GM18861 (cell line): Measurements from ENCODE around the gene THUMPD3.

ENCODE experiments used
- ATAC-seq: cut with Tn5 transposase; IDR thresholded peaks from one replicate; pipeline ENCODE4 v1.9.1; 2021; ENCODE audit not compliant: unreplicated experiment

THUMPD3 gene

GRCh38 chr3:9362731-9363530, at the start of gene THUMPD3:
Gene THUMPD3, plus strand, starts transcription at chr3:9363054. Its CDS starts 2,015 bp downstream, at chr3:9365069.
- peak; percentile 93 for ATAC-seq

- ATAC-seq, result no peak
Observed at GRCh38 chr3:9314796-9315195, 48.1 kb upstream of the THUMPD3 start.

- ATAC-seq, result no peak
Observed at GRCh38 chr3:9316881-9317361, 45.9 kb upstream of the THUMPD3 start.

GRCh38 chr3:9322780-9323179, 40.1 kb upstream of the THUMPD3 start:
- no peak for ATAC-seq

- no peak for ATAC-seq
Observed at GRCh38 chr3:9324944-9325343, 37.9 kb upstream of the THUMPD3 start.

GRCh38 chr3:9327578-9327977, 35.3 kb upstream of the THUMPD3 start:
- no peak for ATAC-seq

GRCh38 chr3:9330166-9330703, 32.6 kb upstream of the THUMPD3 start:
- ATAC-seq, result no peak

- no peak for ATAC-seq
Observed at GRCh38 chr3:9331171-9331570, 31.7 kb upstream of the THUMPD3 start.

GRCh38 chr3:9332250-9333030, 30.4 kb upstream of the THUMPD3 start:
- no peak for ATAC-seq

- ATAC-seq, result no peak
Observed at GRCh38 chr3:9339761-9340471, 22.9 kb upstream of the THUMPD3 start.

GRCh38 chr3:9340472-9340902, 22.4 kb upstream of the THUMPD3 start:
- no peak for ATAC-seq

- no peak for ATAC-seq
Observed at GRCh38 chr3:9342696-9343095, 20.2 kb upstream of the THUMPD3 start.

GRCh38 chr3:9343115-9343514, 19.7 kb upstream of the THUMPD3 start:
- ATAC-seq, result no peak

- no peak for ATAC-seq
Observed at GRCh38 chr3:9345041-9345440, 17.8 kb upstream of the THUMPD3 start.

- ATAC-seq, result no peak
Observed at GRCh38 chr3:9346141-9346540, 16.7 kb upstream of the THUMPD3 start.

- no peak for ATAC-seq
Observed at GRCh38 chr3:9347081-9347480, 15.8 kb upstream of the THUMPD3 start.

- ATAC-seq, result no peak
Observed at GRCh38 chr3:9347887-9348286, 15.0 kb upstream of the THUMPD3 start.

- ATAC-seq, result no peak
Observed at GRCh38 chr3:9349321-9350117, 13.3 kb upstream of the THUMPD3 start.

GRCh38 chr3:9351709-9352126, 11.1 kb upstream of the THUMPD3 start:
- ATAC-seq, result no peak
